Inflammatory macrophage treated with lipopolysaccharide for 4 hours (primary cell): ENCODE data around the gene C19orf73.

ENCODE experiments used
- DNase-seq: peaks from one replicate; pipeline ENCODE4 v3.0.0-alpha.2; 2020

The C19orf73 gene

DNA sequence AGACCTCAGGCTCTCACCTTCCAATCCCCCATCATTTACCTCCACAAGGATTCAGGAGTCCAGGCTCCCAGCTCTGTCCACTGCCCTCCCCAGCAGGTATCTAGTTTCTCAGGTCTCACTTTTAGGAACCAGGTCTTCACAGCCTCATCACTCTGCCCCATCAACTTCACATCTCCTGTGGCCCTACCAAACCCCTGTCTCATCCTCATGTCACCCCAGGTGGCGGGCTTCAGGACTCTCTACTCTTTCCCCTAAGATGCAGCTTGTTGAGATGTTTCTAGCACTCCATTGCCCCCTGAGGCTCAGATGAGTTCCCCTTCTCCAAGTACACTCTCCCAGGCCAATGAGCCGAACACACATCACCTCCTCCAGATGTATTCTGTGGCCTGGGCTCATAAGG is 1.9 kb upstream of the C19orf73 start:
- DNase-seq: no peak

DNA sequence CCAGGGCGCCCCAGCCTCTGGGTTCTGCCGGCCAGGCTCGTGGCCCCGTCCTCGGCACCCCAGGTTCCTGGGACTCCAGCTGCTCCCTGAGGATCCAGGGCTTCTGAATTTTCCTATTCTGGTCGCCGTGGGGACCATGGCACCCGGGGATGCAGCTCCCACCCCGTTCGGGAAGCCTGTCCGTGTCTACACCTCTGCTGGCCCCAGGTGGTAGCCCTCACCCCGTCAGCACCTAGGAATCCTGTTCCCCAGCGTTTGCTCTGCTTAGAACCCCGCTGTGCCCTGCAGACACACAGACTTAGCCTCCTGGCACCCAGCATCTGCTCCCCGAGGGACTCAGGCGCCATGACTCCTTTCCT is 1.4 kb upstream of the C19orf73 start:
- no peak for DNase-seq

DNA sequence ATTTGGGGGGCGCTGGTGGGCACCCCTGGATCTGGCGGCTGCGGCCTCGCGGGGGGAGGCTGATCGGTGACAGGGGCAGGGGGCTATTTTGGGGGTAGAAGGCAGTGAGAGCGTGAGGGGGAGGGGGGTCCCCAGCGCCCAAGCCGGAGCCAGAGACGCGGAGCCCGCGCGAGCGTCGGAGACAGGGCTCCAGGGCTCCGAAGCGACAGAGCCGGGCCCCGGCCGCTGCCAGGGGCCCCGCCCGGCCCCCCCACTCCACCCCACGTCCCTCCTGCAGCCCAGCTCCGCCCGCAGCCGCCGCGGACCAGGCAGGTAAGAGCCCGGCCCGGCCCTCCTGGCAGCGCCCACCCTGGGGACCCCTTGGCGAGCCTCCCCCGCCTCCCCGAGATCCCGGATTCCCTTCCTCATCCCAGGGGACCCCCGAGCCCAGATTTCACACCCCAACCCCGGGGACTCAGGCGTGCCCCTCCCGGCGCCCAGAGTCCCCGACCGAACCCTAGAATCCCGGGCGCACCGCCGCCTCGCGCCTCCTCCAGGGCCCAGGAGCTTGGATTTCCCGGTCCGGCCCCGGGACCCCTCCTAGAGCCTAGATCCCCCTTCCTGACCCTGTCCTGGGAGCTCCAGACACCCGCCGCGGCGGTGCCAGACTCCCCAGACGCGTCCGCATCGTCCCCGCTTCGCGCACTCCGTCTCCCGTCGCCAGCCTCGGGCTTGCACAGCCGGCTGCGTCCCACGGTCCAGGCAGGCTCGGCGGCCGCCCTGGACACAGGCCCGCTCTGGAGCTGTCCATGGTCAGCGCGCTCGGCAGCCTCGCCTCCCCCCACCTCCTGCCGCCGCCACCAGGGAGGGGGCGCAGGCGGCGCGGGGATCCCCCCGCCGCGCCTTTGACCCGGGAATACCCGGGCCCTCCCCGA is 725 bp upstream of the C19orf73 start, which contains the start of gene PPFIA3:
Gene PPFIA3 (plus strand): TSS at position 134 of the 914 bp plus-strand sequence. CDS start 8,330 bp downstream, outside the sequence.
- DNase-seq: peak; percentile 50

DNA sequence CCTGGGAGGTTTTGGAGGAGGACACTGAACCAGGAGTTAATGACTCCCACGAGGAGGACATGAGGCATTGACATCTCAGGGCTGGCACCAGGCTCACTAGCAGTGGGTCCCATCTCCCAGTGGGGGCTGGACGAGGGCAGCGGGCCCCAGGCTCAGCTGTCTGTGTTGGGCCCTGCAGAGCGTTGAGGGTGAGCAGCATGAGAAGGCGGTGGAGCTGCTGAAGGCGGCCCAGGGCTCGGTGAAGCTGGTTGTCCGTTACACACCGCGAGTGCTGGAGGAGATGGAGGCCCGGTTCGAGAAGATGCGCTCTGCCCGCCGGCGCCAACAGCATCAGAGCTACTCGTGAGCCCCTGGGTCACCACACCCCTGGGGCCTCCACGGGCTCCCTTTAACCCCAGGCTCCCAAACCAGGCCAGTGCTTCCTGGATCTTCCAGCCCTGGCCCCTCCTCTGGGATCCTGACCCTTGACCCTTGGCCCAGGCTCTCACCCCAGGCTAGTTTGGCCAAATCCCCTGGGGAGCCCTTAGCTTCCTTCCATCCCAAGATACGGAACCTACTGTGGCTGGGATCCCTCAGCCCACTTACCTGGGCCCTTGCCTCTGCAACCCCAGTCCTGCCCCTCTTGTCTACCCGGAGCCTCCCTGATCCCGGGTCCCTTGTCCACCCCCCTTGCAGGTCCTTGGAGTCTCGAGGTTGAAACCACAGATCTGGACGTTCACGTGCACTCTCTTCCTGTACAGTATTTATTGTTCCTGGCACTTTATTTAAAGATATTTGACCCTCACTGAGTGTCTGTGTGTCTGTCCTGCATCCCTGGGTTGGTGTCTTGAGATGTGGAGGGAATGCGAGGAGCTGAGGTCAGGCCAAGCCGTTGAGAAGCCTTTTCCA is 1.0 kb downstream of the C19orf73 start:
- no peak for DNase-seq

DNA sequence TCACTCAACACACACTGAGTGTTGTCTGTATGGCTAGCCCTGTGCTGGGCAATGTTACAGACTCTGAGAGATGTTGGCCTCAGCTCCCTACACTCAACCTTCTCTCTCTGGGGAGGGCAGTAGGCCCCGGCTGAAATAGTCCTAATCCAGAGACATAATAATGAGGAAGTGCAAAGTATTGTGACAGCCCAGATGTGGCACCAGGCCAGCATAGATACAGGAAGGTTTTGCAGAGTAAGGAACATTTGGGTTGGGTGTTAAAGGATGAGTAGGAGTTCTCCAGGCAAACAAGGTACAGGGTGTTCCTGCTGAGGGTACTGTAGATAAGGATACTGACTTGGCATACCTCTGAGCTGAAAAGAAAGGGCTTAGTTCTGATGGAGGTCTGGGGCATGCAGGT is 2.4 kb downstream of the C19orf73 start:
- peak; percentile 76 for DNase-seq

DNA sequence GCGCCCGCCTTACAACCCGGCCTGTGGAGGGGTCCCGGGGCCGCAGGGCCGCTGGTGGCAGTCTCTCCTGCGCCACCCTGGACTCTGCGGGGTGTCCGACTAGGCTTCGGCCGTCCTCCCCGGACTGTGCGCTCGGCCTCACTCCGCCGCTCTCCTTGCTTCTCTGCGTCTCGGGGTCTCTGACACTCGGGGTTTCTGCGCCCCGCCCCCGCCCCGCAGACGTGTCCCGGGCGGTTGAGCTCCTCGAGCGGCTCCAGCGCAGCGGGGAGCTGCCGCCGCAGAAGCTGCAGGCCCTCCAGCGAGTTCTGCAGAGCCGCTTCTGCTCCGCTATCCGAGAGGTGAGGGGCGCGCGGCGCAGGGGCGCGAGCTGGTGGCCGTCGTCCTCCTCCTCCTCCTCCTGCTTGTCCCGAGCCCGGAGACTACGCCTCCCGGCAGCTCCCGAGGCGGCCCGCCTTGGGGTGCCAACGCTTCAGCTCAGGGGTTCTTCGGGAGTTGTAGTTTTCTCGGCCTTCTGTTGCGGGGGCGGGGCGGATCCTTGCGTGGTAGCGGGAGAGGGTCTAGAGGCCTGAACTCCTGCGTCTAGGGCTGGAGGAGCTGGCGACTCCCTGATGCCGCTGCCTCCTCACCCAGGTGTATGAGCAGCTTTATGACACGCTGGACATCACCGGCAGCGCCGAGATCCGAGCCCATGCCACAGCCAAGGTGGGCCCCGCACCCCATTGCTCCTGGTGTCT is 4.1 kb downstream of the C19orf73 start:
- peak; percentile 35 for DNase-seq

DNA sequence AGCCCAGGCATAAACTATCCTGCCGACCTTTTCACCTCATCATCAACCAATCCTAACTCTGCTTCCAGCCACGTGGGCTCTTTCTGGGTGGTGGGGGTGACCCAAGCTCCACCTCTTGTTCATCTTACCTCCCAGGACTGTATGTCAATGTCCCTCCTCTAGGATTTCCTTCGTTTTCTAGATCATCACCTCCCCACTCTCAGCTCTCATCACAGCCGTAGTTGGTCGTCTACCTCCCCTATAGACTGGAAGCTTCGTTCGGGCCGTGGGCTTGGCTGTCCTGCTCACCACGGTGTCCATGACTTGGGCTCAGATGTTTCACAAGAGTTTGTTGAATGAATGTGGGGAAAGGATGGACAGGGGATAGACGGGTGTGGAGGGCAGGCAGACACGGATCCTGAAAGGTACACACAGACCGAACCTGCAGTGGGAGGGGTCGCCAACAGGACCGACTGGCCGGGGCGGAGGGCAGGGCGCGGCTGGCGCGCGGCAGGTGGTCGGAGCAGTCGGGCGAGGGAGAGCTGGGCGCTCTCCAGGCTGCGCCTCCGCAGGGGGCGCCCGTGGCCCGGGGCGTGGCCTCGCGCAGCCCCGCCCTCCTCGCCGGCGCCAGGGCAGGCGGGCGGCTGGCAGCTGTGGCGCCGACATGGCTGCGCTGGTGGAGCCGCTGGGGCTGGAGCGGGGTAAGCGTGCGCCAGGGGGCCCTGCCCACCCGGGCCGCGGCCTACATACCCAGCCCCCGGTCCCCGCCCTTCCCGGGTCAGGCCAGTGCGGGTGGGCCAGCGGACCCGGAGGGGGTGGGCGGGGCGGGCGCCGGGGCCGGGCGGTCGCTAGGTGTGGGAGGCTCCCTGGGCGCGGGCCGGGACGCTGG is 4.9 kb downstream of the C19orf73 start, which contains the start of gene LIN7B:
Gene LIN7B (plus strand): TSS at position 609 of the 868 bp plus-strand sequence. CDS start 35 bp downstream, at position 644.
- peak; percentile 74 for DNase-seq

DNA sequence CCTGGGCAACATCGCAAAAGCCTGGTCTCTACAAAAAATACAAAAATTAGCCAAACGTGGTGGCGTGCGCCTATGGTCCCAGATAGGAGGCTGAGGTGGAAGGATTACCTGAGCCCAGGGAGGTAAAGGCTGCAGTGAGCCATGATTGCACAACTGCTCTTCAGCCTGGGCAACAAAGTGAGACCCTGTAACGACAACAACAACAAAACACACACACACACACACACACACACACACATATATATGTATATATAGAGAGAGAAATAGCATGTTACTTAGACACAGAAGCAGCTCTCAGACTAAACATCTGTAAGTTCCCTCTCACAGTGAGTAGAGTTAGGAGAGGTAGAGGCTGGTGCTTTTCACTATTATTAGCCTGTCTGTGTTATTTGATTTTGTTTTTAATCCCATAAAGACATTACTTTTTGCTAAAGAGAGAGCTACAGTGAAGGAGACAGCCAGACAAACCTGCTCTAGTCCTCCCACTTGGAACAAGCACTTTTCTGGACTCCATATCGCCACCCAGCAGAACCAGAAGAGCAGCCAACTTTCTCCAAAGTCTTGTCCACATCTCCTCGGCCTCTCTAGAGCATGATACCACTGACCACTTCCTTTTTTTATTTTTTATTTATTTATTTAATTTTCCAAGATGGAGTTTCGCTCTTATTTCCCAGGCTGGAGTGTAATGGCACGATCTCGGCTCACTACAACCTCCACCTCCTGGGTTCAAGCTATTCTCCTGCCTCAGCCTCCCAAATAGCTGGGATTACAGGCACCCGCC is 7.5 kb downstream of the C19orf73 start:
- DNase-seq: no peak

DNA sequence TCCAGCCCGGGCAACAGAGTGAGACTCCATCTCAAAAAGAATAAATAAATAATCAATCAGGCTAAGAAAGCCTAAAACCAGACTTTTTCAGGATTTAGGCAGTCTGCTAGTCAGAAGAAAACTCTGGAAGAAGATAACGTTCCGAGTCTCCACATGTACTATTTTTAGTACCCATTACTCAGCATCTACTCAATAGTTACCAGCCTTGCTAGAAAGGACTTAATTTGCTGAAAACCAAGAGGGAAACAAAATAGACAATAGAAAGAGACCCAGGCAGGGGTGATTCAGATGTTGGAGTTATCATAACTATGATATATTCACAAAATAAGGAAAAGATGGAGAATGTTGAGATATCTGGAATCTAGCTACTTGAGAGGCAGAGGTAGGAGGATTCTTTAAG is 8.4 kb downstream of the C19orf73 start:
- DNase-seq: no peak

DNA sequence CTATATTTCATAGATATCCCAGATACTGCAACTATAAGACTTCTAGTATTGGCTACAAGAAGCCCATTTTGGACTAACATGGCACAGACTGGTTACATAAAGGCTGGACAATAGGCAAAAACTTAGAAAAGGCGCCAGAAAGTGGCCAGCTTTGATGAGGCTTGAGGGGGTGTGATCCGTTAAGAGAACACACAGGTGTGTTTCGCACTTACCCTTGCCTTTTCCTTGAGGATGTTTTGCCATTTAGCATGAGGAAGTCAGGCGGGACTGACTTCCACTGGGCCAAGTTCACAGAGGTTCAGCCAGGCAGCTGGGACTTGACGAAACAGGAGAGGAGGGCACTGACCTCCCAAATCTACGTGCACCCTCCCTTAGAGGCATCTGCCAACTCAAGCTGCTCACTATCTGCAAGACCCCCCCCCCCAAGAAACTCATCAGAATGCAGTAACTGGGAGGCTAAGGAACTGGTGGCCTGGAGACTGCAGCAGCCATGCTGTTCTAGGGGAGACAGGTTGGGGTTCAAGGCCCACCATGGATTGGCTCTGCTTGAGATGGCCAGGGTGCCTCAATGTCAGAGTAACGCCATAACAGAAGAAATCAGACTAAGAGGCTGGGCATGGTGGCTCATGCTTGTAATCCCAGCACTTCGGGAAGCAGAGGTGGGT is 9.2 kb downstream of the C19orf73 start:
- no peak for DNase-seq

DNA sequence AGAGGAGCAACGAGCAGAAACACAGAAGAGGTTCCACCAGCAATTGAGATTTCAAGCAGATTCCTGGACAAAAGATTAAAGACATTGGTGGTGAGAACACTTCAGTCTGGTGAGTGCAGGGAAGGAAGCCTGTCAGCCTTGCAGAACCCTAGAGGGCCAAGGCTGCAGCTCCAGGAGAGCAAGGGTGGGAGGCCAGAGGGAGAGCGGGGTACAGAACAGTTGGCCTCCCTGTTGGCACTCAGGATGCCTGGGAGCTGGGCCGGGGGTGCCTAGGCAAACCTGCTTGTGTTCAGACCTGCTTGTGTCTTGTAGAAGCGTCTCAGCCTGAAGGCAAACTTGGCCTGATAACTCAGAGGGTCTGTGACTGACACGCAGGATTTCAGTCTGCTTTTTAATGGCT is 9.9 kb downstream of the C19orf73 start:
- DNase-seq: no peak

DNA sequence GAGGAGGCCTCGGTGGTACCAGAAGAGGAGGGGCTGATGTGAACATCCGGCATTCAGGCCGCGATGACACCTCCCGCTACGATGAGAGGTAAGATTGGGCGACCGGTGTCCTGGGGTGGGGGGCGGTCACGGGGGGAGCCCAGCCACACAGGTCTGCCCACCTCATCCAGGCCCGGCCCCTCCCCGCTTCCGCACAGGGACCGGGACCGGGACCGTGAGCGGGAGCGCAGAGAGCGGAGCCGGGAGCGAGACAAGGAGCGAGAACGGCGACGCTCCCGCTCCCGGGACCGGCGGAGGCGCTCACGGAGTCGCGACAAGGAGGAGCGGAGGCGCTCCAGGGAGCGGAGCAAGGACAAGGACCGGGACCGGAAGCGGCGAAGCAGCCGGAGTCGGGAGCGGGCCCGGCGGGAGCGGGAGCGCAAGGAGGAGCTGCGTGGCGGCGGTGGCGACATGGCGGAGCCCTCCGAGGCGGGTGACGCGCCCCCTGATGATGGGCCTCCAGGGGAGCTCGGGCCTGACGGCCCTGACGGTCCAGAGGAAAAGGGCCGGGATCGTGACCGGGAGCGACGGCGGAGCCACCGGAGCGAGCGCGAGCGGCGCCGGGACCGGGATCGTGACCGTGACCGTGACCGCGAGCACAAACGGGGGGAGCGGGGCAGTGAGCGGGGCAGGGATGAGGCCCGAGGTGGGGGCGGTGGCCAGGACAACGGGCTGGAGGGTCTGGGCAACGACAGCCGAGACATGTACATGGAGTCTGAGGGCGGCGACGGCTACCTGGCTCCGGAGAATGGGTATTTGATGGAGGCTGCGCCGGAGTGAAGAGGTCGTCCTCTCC is 11.1 kb downstream of the C19orf73 start:
- no peak for DNase-seq

DNA sequence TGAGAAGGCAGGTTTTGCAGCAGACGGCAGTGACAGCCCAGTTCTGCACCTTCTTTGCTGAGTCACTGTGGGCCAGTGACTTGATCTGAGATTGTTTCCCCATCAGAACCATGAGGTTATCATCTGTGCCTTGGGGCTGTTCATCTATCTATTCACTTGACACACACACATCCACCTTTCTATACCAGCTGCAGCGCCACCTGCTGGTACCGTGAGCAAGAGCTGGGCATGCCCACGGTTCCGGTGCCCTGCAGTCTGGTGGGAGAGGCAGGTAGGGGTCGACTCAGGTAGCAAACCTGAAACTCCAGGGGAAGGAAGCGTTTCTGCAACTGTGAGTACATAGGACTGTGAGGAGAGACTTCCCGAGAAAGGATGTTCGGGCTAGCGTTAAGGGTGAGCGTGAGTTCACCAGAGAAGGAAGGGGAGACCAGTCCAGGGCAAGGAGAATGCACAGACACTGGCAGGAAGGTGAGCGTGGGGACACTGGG is 12.3 kb downstream of the C19orf73 start:
- peak; percentile 40 for DNase-seq

DNA sequence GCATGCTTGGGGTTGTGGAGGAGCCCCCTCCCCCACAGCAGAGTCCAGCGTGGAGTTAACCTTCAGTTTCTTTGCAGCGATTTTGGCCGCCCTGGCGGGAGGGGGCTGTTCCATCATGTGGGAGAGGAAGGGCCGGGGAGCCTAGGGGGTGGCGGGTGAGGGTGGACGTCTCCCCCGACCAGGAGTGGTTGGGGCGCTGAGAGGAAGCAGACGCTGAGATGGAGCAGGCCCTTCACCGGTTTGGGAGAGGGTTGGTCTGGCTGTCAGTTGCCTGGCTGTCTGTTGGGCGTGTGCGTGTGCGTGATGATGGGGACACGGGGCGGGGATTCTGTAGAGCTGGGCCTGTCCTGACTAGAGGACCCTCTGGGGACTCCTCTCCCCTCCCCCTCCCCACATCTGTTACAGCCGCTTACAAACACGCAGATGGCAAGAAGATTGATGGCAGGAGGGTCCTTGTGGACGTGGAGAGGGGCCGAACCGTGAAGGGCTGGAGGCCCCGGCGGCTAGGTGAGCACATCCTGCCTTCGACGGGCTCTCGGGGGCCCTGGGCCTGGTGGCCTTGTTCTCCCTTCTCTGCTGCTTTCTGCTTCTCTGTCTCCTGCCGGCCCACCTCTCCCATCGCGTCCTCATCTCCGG is 14.6 kb downstream of the C19orf73 start:
- DNase-seq: no peak

DNA sequence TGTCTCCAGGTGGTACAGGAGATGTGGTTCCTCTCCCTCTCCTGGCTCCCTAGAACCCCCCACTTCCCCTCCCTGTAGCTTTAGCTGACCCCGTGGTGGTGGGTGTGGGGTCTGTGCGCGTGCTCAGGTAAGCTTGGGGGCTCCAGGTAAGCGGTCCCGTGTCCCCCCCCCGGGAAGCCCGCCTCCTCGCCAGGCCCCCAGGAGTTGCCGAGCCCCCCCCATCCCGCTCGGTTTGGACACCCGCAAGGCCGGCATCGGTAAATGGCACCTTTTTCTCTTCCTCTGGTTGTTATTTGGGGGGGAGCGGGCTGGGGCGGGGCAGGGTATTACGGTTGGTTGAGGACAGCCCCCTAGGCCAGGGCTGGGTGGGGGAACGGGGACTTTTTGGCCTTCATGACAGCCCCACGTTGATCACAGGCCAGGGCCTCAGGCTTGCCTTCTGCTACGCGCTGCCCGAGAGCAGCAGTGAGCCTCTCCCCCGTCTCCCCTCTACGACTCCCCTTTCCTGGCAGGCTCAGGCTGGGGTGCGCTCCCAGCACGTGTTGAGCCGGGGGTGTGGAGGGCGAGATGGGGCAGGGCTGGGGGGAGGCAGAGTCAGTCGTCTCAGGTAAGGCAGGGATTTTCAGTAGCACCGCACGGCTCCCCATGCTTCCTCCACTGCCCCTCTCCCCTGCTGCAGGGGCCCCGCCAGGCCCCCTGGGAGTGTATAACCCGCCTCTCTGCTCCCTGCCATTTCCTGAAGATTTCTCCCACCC is 15.4 kb downstream of the C19orf73 start:
- DNase-seq: no peak

DNA sequence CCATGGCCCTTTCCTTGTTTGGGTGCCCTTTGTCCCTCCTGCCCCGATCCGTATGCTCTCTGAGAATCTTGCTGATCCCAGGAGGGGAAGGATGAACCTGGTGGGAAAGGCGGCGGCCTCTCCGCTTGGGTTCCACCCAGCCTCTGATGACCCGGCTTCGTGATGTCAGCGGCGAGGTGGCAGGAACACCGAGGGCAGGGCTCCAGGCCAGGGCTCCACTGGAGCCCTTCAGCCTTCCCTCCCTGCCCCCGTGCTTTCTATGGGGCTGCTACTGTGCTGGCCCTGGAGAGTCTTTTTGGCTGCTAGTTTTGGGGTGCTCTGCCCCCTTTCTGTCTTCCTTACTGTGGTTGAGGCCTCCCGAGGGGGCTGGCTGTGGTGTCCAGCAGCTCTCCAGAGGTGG is 16.6 kb downstream of the C19orf73 start:
- no peak for DNase-seq

DNA sequence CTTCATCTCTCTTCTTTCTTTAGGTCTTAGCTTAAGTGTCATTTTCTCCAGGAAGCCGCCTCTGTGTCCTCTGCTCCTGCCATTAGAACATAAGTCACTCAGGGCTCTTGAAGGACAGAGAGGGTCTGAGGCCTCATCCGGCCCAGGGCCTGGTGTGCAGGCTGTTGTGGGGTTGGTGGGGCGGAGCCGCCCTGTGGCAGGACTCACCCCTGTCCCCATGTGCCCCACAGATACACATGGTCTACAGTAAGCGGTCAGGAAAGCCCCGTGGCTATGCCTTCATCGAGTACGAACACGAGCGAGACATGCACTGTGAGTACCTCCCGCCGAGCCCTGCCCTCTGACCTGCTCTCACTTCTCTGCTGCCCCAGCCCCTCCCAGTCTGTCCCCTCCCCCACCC is 17.8 kb downstream of the C19orf73 start:
- no peak for DNase-seq

DNA sequence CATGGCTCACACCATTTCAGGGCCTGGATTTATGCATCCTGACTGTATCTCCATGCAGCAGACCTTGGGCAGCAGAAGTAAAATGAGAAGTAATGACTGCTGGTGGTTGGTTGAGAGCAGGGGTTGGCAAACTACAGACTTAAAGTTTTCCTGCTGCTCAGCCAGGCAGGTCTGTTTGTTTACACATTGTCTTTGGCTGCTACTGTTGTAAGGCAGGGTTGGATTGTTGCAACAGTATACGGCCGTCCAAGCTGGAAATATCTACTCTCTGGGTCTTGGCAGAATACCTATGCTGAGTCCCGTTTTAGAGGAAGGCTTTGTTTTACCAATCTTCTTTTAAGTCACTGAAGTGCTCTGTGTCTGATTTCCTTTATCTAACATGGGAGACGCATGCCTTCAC is 20.1 kb downstream of the C19orf73 start:
- no peak for DNase-seq
